IMR-90 (cell line): ENCODE data around the gene BAZ2B. TPM values are rescaled to one million over a fixed set of nuclear protein-coding genes. Genes with fewer than 3 reads are reported as not detected.

Experiments used
- ATAC-seq: fragments of 200-7000 bp; cut with Tn5 transposase; 2 replicates; pipeline ENCODE4 v1.9.1; 2020; ENCODE audit warnings: low read depth, mild to moderate bottlenecking, moderate library complexity
- BruUV-seq: library from RNA; stranded (reverse); fragments of 400-500 nt; replicated peaks from 2 replicates; lab custom pipeline; 2021; lab: Mats Ljungman, UMichigan
- CTCF ChIA-PET: fragments of 300-600 bp; formaldehyde crosslinking; extraction: SDS; loops from one replicate; lab custom pipeline; 2021; ENCODE audit warnings: antibody characterized with exemption; lab: Yijun Ruan, JAX
- POLR2A ChIA-PET: fragments of 300-600 bp; sonication (Branson Sonifier 250); formaldehyde crosslinking; loops from one replicate; lab custom pipeline; 2022; ENCODE audit warnings: antibody characterized with exemption; ENCODE audit not compliant: unreplicated experiment; lab: Charles Lee
- DNase-seq: peaks from one replicate; pipeline ENCODE4 v3.0.0; 2013
- H2AFZ ChIP-seq: replicated peaks from 2 replicates; pipeline ENCODE3; 2013; ENCODE audit warnings: low read length, mild to moderate bottlenecking; ENCODE audit not compliant: poor library complexity
- H2AK5ac ChIP-seq: 2 replicates; pipeline ENCODE4 v1.6.1; 2013; ENCODE audit warnings: low read depth, low read length, inconsistent platforms
- H2AK9ac ChIP-seq: replicated peaks from 2 replicates; pipeline ENCODE3; 2013; ENCODE audit warnings: mild to moderate bottlenecking, low read depth, low read length, moderate library complexity; ENCODE audit not compliant: poor library complexity
- H2BK120ac ChIP-seq: 2 replicates; pipeline ENCODE4 v1.6.1; 2013; ENCODE audit warnings: low read depth, low read length, inconsistent platforms
- H2BK15ac ChIP-seq: 3 replicates; pipeline ENCODE4 v1.6.1; 2013; ENCODE audit warnings: low read depth, low read length, inconsistent platforms
- H2BK20ac ChIP-seq: 2 replicates; pipeline ENCODE4 v1.6.1; 2013; ENCODE audit warnings: low read depth, mild to moderate bottlenecking, inconsistent platforms, low read length, moderate library complexity
- H2BK5ac ChIP-seq: 2 replicates; pipeline ENCODE4 v1.6.1; 2013; ENCODE audit warnings: mild to moderate bottlenecking, low read depth, low read length, inconsistent platforms; ENCODE audit not compliant: poor library complexity, severe bottlenecking
- H3K14ac ChIP-seq: replicated peaks from 2 replicates; pipeline ENCODE4 v1.6.1; 2013; ENCODE audit warnings: low read depth, low read length, inconsistent platforms
- H3K18ac ChIP-seq: 2 replicates; pipeline ENCODE4 v1.6.1; 2013; ENCODE audit warnings: low read depth, low read length, control low read depth
- H3K23ac ChIP-seq: 2 replicates; pipeline ENCODE4 v1.6.1; 2013; ENCODE audit warnings: low read depth, low read length, inconsistent platforms
- H3K27ac ChIP-seq: 2 replicates; pipeline ENCODE4 v1.5.1; 2013; ENCODE audit warnings: mild to moderate bottlenecking, control low read depth, low read length; ENCODE audit not compliant: insufficient read depth
- H3K27me3 ChIP-seq: 2 replicates; pipeline ENCODE4 v1.6.1; 2013; ENCODE audit warnings: low read length; ENCODE audit not compliant: control insufficient read depth, insufficient read depth
- H3K36me3 ChIP-seq: 2 replicates; pipeline ENCODE4 v1.6.1; 2013; ENCODE audit warnings: low read length, mixed read lengths; ENCODE audit not compliant: control insufficient read depth, insufficient read depth
- H3K4ac ChIP-seq: 2 replicates; pipeline ENCODE4 v1.6.1; 2013; ENCODE audit warnings: low read depth, low read length, inconsistent platforms
- H3K4me1 ChIP-seq: 2 replicates; pipeline ENCODE4 v1.6.1; 2013; ENCODE audit warnings: low read length, mixed read lengths; ENCODE audit not compliant: control insufficient read depth, insufficient read depth
- H3K4me2 ChIP-seq: 2 replicates; pipeline ENCODE4 v1.6.1; 2013; ENCODE audit warnings: low read depth, mild to moderate bottlenecking, control low read depth, low read length, moderate library complexity
- H3K4me3 ChIP-seq: 2 replicates; pipeline ENCODE4 v1.5.1; 2013; ENCODE audit warnings: low read depth, mild to moderate bottlenecking, control low read depth, low read length, moderate library complexity; ENCODE audit not compliant: insufficient read depth
- H3K56ac ChIP-seq: 2 replicates; pipeline ENCODE4 v1.6.1; 2013; ENCODE audit warnings: low read length, inconsistent platforms; ENCODE audit not compliant: insufficient read depth; ENCODE audit errors: extremely low read depth
- H3K79me1 ChIP-seq, 2 experiments: 2 replicates each; pipeline ENCODE4 v1.6.1; 2013; ENCODE audit warnings: low read length in 2 of 2, inconsistent platforms in 1 of 2, low read depth in 1 of 2
- H3K9ac ChIP-seq: 2 replicates; pipeline ENCODE4 v1.6.1; 2013; ENCODE audit warnings: low read depth, low read length, control low read depth
- H3K9me1 ChIP-seq: 2 replicates; pipeline ENCODE4 v1.6.1; 2013; ENCODE audit warnings: low read length, inconsistent platforms; ENCODE audit not compliant: insufficient read depth
- H3K9me3 ChIP-seq: 2 replicates; pipeline ENCODE4 v1.6.1; 2013; ENCODE audit warnings: low read length; ENCODE audit not compliant: control insufficient read depth, insufficient read depth
- H4K20me1 ChIP-seq: 2 replicates; pipeline ENCODE4 v1.6.1; 2013; ENCODE audit warnings: low read length, inconsistent platforms; ENCODE audit not compliant: insufficient read depth
- H4K5ac ChIP-seq: 2 replicates; pipeline ENCODE4 v1.6.1; 2013; ENCODE audit warnings: mild to moderate bottlenecking, low read depth, low read length, control low read depth
- H4K8ac ChIP-seq, 2 experiments: 2 replicates each; pipeline ENCODE4 v1.6.1; 2013; ENCODE audit warnings: low read depth in 2 of 2, low read length in 2 of 2, control low read depth in 1 of 2, inconsistent platforms in 1 of 2
- H4K91ac ChIP-seq: 2 replicates; pipeline ENCODE4 v1.6.1; 2013; ENCODE audit warnings: low read depth, low read length, inconsistent platforms; ENCODE audit not compliant: insufficient read depth
- CTCF ChIP-seq: conservative IDR thresholded peaks from 2 replicates; pipeline ENCODE4 v1.5.1; 2012; ENCODE audit warnings: mild to moderate bottlenecking, low read depth, low read length, improper control_type of control experiment
- MAFK ChIP-seq: IDR thresholded peaks from 2 replicates; pipeline ENCODE4 v1.6.1; 2012; ENCODE audit warnings: low read depth, low read length, improper control_type of control experiment
- SMC3 ChIP-seq: fragments of 150-350 bp; IDR thresholded peaks from 2 replicates; pipeline ENCODE4 v1.6.1; 2016; ENCODE audit warnings: low read depth, mild to moderate bottlenecking, antibody characterized with exemption, low read length, moderate library complexity
- USF2 ChIP-seq: fragments of 150-350 bp; IDR thresholded peaks from 2 replicates; pipeline ENCODE4 v1.6.1; 2017; ENCODE audit warnings: mild to moderate bottlenecking, antibody characterized with exemption, low read length, low read depth
- dilution Hi-C: fragments of 300-500 bp; cut with HindIII; formaldehyde crosslinking; loops from one replicate; pipeline ENCODE4 v1.14.3; 2018; ENCODE audit warnings: low sequenced_read_pairs; ENCODE audit not compliant: unreplicated experiment
- in situ Hi-C: fragments of 300-500 bp; cut with MboI; formaldehyde crosslinking; loops from 3 replicates; pipeline ENCODE4 v1.14.3; 2019; ENCODE audit warnings: low sequenced_read_pairs, inconsistent platforms, mixed read lengths
- intact Hi-C: fragments of 100-400 bp; cut with micrococcal nuclease; formaldehyde crosslinking; loops from 2 replicates; pipeline ENCODE4 v1.10.0; 2022
- polyA plus RNA-seq, 3 experiments: library from polyadenylated mRNA; depleted of rRNA; stranded (reverse); fragments of >200 nt; gene quantifications; 2 replicates each; pipeline ENCODE4 v1.2.3, GENCODE V29; 2012; ENCODE audit warnings: low replicate concordance in 1 of 3
- total RNA-seq: library from RNA; depleted of rRNA; stranded (reverse); fragments of >200 nt; gene quantifications from 2 replicates; pipeline ENCODE4 v1.2.3, GENCODE V29; 2012

The BAZ2B gene
- total and polyA plus RNA-seq, 2 of the 4 experiments (the other 2 are of a cell fraction) = 8.9 to 42.1 TPM

DNA sequence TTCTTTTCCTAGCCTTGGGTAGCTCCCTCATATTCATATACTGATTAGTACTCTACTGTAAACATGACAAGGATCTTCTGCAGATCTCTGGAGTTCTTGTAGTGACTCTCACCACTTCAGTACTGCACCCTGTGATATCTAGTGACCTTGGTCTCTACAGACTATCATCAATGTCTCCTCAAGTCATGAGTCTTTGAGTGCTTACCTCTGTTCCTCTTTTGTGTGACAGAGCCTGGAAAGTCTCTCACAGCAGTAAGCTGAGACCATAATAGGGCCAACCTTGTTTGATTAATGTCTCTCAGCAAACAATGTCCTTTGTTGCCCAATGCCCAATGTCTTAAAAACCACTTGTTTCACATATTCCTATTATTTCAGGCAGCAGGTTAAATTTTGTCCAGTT is 34.2 kb upstream of the BAZ2B start:
- Histone ChIP-seq H3K18ac (no peak overlapping the region), H3K14ac (no peak overlapping the region), H3K79me1 (no peaks in the 10 kb centered on the region), H2BK15ac (no peak overlapping the region; the same call in 2 of the 3 replicates), H3K36me3 (no peaks in the 10 kb centered on the region), H3K9me3 (no peaks in the 10 kb centered on the region; the same call in 1 of the 2 replicates), H3K9me1 (no peaks in the 10 kb centered on the region), H3K27ac (no peak overlapping the region), H2AK9ac (no peak overlapping the region), H3K4ac (no peak overlapping the region), H3K27me3 (no peaks in the 10 kb centered on the region), H2BK5ac (no peak overlapping the region), H3K9ac (no peak overlapping the region), H2BK20ac (no peak overlapping the region), H4K5ac (no peak overlapping the region), H4K20me1 (no peaks in the 10 kb centered on the region), H2BK120ac (no peak overlapping the region), H3K23ac (0 out of 2 replicates have a peak overlapping the region, but pooled peaks have one; percentile 42), H4K8ac (no peak overlapping the region), H2AK5ac (no peak overlapping the region), H4K91ac (no peak overlapping the region), H3K4me3 (no peak overlapping the region), H2AFZ (no peak overlapping the region), H3K4me2 (no peak overlapping the region), H3K4me1 (no peaks in the 10 kb centered on the region), H3K56ac (no peak overlapping the region)
- POLR2A ChIA-PET = no interaction called here
- dilution Hi-C loops = no loop called here
- DNase-seq (no peak), ATAC-seq (no peak)
- intact Hi-C loops = no loop called here
- TF ChIP-seq USF2 = no peak
- TF ChIP-seq CTCF = no peak
- no peak for TF ChIP-seq SMC3
- TF ChIP-seq MAFK = no peak
- in situ Hi-C loops = no loop called here
- CTCF ChIA-PET = interaction anchor here (0.5 to 1.1 kb wide), 2 partner anchors 10 to 154 kb away, joined by 3 read pairs; no protein-coding TSS in a partner anchor
- no TSS peak for BruUV-seq
